HEK293T (cell line): ENCODE results near the gene SLC12A7.
"Not testable (repeated sequence)": the region's sequence is repeated elsewhere in the genome, so short reads cannot be mapped to it uniquely, and the experiment has no call there.

Experiments
- CTCF ChIA-PET: fragments of 350-600 bp; formaldehyde crosslinking; extraction: SDS; loops from one replicate; lab custom pipeline; 2021; ENCODE audit warnings: antibody characterized with exemption, inconsistent platforms; lab: Yijun Ruan, JAX
- POLR2A ChIA-PET: fragments of 350-600 bp; formaldehyde crosslinking; extraction: SDS; loops from one replicate; lab custom pipeline; 2020; ENCODE audit warnings: antibody characterized with exemption, inconsistent platforms; lab: Yijun Ruan, JAX
- DNase-seq: peaks from one replicate; pipeline ENCODE4 v3.0.0; 2012; ENCODE audit warnings: mixed read lengths; ENCODE audit errors: extremely low spot score
- ARNT ChIP-seq: fragments of 450-650 bp; IDR thresholded peaks from 2 replicates; pipeline ENCODE4 v1.6.1; 2017; ENCODE audit warnings: mild to moderate bottlenecking
- BHLHE40 ChIP-seq: fragments of 450-650 bp; IDR thresholded peaks from 2 replicates; pipeline ENCODE4 v1.6.1; 2016; ENCODE audit warnings: mild to moderate bottlenecking, moderate library complexity, borderline replicate concordance
- CTBP1 ChIP-seq: fragments of 450-650 bp; IDR thresholded peaks from 2 replicates; pipeline ENCODE4 v1.6.1; 2016; ENCODE audit warnings: borderline replicate concordance
- ELF4 ChIP-seq: fragments of 450-650 bp; IDR thresholded peaks from 2 replicates; pipeline ENCODE4 v1.6.1; 2017; ENCODE audit warnings: antibody characterized with exemption
- FOXA1 ChIP-seq: fragments of 450-650 bp; IDR thresholded peaks from 2 replicates; pipeline ENCODE4 v1.6.1; 2016; ENCODE audit warnings: mild to moderate bottlenecking
- FOXK2 ChIP-seq: fragments of 450-650 bp; IDR thresholded peaks from 2 replicates; pipeline ENCODE4 v1.6.1; 2016; ENCODE audit warnings: mild to moderate bottlenecking
- FOXM1 ChIP-seq: fragments of 450-650 bp; IDR thresholded peaks from 2 replicates; pipeline ENCODE4 v1.6.1; 2017; ENCODE audit warnings: mild to moderate bottlenecking, borderline replicate concordance
- HDGF ChIP-seq: fragments of 450-650 bp; IDR thresholded peaks from 2 replicates; pipeline ENCODE4 v1.6.1; 2017; ENCODE audit warnings: antibody characterized with exemption, borderline replicate concordance
- L3MBTL2 ChIP-seq: fragments of 450-650 bp; conservative IDR thresholded peaks from 2 replicates; pipeline ENCODE4 v1.6.1; 2016; ENCODE audit warnings: mild to moderate bottlenecking
- LEF1 ChIP-seq: fragments of 450-650 bp; IDR thresholded peaks from 2 replicates; pipeline ENCODE4 v1.6.1; 2017; ENCODE audit warnings: mild to moderate bottlenecking, borderline replicate concordance
- NFRKB ChIP-seq: fragments of 450-650 bp; IDR thresholded peaks from 2 replicates; pipeline ENCODE4 v1.6.1; 2016; ENCODE audit warnings: mild to moderate bottlenecking, moderate library complexity
- SP1 ChIP-seq: fragments of 450-650 bp; IDR thresholded peaks from 2 replicates; pipeline ENCODE4 v1.6.1; 2017
- SUZ12 ChIP-seq: fragments of 450-650 bp; IDR thresholded peaks from 2 replicates; pipeline ENCODE4 v1.6.1; 2016; ENCODE audit warnings: mild to moderate bottlenecking
- TARDBP ChIP-seq: fragments of 450-650 bp; IDR thresholded peaks from 2 replicates; pipeline ENCODE4 v1.6.1; 2016
- ZNF384 ChIP-seq: fragments of 450-650 bp; IDR thresholded peaks from 2 replicates; pipeline ENCODE4 v1.6.1; 2016
- TF ChIP-seq, protein P1 (sequence below): fragments of 450-650 bp; IDR thresholded peaks from 2 replicates; pipeline ENCODE4 v1.6.1; 2016

Gene SLC12A7

DNA sequence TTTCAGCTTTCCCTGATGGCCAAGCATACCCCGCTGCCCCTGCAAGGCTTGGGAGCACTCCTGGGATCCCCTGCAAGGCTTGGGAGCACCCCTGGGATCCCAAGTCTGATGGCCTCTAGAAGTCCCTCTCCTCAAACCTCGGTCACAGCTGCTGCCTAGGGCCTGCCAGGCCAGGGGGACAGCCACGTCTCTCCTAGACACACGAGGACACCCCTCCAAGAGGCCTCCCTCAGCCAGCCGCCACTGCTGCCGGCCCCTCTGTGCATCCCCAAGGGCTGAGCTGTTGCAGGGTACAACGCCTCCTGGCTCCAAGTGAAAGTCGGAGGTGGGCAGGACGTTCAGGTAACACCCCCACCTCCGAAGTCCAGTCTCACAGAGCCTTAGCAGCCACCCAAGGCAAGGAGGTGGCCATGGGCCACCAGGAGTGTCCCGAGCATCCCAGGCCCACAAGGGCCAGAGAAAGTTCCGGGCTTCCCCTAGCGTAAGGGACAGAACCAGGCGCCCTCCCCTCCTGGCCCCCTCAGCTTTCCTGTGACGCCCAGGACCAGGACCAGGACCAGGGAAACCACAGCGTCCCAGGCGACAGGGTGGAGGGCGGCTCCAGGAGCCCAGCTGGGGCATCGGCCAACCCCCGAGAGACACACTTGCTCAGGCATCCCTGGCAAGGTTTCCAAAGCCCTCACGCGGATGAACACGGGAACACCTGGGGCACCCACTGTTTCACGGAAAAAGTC is 17.3 kb upstream of the SLC12A7 start:
- DNase-seq = no peak
- CTCF ChIA-PET = no interaction called here
- POLR2A ChIA-PET = no interaction called here
- TF ChIP-seq LEF1 (no peak), ELF4 (no peak), HDGF (no peak), CTBP1 (no peak), TARDBP (no peak), BHLHE40 (no peak), SUZ12 (no peak), SP1 (no peak), ARNT (no peak), FOXA1 (no peak), FOXK2 (no peak), L3MBTL2 (no peak)
- TF ChIP-seq, protein P1, sequence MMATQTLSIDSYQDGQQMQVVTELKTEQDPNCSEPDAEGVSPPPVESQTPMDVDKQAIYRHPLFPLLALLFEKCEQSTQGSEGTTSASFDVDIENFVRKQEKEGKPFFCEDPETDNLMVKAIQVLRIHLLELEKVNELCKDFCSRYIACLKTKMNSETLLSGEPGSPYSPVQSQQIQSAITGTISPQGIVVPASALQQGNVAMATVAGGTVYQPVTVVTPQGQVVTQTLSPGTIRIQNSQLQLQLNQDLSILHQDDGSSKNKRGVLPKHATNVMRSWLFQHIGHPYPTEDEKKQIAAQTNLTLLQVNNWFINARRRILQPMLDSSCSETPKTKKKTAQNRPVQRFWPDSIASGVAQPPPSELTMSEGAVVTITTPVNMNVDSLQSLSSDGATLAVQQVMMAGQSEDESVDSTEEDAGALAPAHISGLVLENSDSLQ = no peak

DNA sequence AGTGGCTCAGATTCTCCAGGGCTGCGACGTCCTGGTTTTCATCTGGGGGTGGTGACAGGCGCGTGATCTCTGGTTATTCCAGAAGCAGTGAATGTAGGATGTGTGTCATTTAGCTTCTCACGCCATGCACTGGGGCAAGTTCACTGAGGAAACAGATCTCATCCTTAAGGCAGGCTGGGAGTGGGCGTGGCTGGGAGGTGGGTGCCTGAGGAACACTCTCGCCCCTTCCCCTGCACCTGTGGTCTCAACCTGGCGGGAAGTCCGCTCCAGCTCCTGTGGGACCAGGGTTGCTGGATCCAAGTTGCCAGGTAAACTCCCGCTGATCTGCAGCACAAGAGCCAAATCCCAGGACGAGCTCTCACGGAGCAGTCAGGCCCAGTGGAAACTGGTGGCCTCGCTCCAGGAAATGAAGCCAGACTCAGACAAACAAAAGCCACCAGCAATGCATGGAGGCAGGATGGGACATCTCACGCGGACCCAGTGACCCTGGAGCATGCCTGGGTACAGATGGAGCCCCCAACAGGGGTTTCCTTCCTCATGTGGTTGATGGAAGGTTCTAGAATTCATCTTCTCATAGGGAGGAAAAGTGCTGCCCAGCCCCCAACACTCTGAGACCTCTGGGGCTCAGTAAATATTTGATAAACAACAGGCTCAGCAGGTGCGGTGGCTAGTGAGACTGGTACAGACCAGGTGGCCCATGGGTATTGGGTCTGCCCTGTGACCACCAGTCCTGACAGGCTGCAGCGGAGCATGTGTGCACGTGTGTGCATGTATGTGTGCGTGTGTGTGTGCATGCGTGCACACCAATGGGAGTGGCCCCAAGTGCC is 16.3 kb upstream of the SLC12A7 start:
- no peak for DNase-seq
- POLR2A ChIA-PET = no interaction called here
- TF ChIP-seq L3MBTL2 (no peak), ZNF384 (no peak), HDGF (no peak), SUZ12 (no peak), TARDBP (no peak), FOXA1 (no peak), NFRKB (no peak), LEF1 (no peak), BHLHE40 (no peak), CTBP1 (no peak), ELF4 (no peak), FOXK2 (no peak), ARNT (no peak), FOXM1 (no peak), SP1 (no peak)
- TF ChIP-seq, protein P1 = no peak
- CTCF ChIA-PET = no interaction called here

DNA sequence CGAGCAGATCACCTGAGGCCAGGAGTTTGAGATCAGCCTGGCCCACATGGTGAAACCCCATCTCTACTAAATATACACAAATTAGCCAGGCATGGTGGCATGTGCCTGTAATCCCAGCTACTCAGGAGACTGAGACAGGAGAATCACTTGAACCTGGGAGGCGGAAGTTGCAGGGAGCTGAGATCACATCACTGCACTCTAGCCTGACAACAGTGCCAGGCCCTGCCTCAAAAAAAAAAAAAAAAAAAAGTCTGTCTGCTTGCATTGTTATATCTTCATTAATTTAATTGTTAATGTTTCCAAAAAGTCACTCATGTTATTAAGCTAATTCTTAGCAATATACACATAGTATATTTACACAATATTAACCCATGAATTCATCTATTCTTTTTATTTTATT is 13.8 kb upstream of the SLC12A7 start:
- DNase-seq, POLR2A ChIA-PET: not testable (repeated sequence)
- CTCF ChIA-PET = interaction anchor here (0.6 kb wide), 2 partner anchors 8 to 838 kb away, joined by 3 to 4 read pairs; no protein-coding TSS in a partner anchor

DNA sequence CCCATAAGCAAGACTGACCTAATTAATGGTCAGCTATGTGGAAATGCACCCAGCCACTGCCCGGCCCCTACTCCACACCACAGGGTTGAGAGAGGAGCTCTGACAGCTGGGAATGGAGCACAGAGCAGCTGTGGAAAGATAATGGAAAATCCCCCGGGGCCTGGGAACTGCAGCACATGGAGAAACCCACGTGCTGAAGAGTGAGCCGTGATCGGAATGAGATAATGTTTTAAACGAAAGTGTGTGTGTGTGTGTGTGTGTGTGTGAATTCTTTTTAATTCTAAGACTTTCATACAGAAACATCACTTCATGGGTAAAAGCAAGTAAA is 13.1 kb upstream of the SLC12A7 start:
- TF ChIP-seq ARNT (no peak), SP1 (no peak), NFRKB (no peak), FOXM1 (no peak), ZNF384 (no peak), CTBP1 (no peak), ELF4 (no peak), FOXA1 (no peak), BHLHE40 (no peak), FOXK2 (no peak), LEF1 (no peak)
- TF ChIP-seq, protein P1 = no peak
- DNase-seq = no peak
- POLR2A ChIA-PET = interaction anchor here (0.8 to 0.9 kb wide), 2 partner anchors 11 to 49 kb away, joined by 3 read pairs; no protein-coding TSS in a partner anchor
- CTCF ChIA-PET = interaction anchor here (1.2 kb wide), 1 partner anchor 43 kb away, joined by 3 read pairs; no protein-coding TSS in a partner anchor

DNA sequence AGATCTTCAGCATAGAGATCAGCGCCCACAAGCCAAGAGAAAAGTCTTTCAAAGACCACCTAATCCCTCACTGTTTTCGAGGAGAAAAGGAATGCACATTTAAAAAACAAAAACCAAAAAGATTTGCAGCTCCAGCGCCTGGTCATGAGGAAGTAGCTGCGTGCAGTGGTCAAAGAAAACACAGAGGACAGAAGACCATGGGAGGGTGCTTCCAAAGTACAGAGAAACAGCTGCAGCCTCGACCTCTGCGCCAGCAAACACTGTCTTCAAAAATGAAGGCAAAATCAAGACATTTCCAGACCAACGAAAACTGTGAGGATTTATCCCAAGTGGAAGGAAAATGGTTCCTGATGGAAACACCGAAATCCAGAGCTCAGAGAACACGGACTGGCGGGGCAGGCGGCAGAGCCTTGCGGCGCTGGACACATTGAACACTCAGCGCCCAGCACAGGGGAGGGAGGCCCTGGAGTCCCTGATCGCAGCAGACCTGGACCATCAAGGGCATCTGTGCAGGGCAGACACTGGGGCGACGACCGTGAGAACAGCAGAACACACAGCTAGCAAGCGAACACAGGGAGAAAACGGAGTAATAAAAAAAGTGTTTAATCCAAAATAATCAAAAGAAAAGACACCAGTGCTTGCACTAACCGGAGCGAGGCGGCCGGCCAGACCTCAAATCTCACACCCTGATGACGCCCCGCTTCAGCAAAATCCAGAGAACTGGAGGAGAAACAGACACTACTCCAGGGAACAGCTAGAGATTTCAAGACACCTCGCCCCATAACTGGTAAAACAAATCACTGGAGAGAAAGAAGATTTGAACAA is 12.6 kb upstream of the SLC12A7 start:
- no peak for DNase-seq
- POLR2A ChIA-PET = interaction anchor here (0.8 to 0.9 kb wide), 2 partner anchors 11 to 50 kb away, joined by 3 read pairs; no protein-coding TSS in a partner anchor
- CTCF ChIA-PET = interaction anchor here (0.6 to 1.2 kb wide), 2 partner anchors 9 to 43 kb away, joined by 3 read pairs; no protein-coding TSS in a partner anchor
- TF ChIP-seq ELF4 (no peak), SUZ12 (no peak), CTBP1 (no peak), ARNT (no peak), ZNF384 (no peak), HDGF (no peak), SP1 (no peak), LEF1 (no peak), BHLHE40 (no peak), FOXM1 (no peak)
- TF ChIP-seq, protein P1 = no peak
